ENCODE data around the gene SMIM13.

Gene SMIM13

GRCh38 chr6:11126876-11127275, 33.2 kb downstream of the SMIM13 start:
- Histone ChIP-seq H3K27me3 (ENCODE audit: low read depth, low read length) (no peaks in the 10 kb centered on the region), H3K4me1 (ENCODE audit: control insufficient read depth in 1 of 2, insufficient read depth in 2 of 2, low read length in 2 of 2) (peaks cover 0 to under 1% of the 10 kb centered on the region in 2 donors)

GRCh38 chr6:11128608-11129007, 35.0 kb downstream of the SMIM13 start:
- Histone ChIP-seq H3K36me3 (ENCODE audit: control insufficient read depth in 1 of 2, insufficient read depth in 2 of 2, low read length in 2 of 2) (no peaks in the 10 kb centered on the region), H3K4me3 (ENCODE audit: low read depth in 1 of 2, low read length in 2 of 2) (no peak overlapping the region), H3K4me1 (ENCODE audit: control insufficient read depth in 1 of 2, insufficient read depth in 2 of 2, low read length in 2 of 2) (no peaks in the 10 kb centered on the region), H3K27me3 (ENCODE audit: low read depth, low read length) (no peaks in the 10 kb centered on the region), H3K27ac (ENCODE audit: low read length) (no peak overlapping the region), H3K9me3 (ENCODE audit: control insufficient read depth in 1 of 2, low read length in 2 of 2) (no peaks in the 10 kb centered on the region)

More at GRCh38 chr6:11126876-11127275, 33.2 kb downstream of the SMIM13 start:
- Histone ChIP-seq H3K36me3 (ENCODE audit: control insufficient read depth in 1 of 2, insufficient read depth in 2 of 2, low read length in 2 of 2) (no peaks in the 10 kb centered on the region), H3K27ac (ENCODE audit: low read length) (no peak overlapping the region), H3K4me3 (ENCODE audit: low read depth in 1 of 2, low read length in 2 of 2) (no peak overlapping the region), H3K9me3 (ENCODE audit: control insufficient read depth in 1 of 2, low read length in 2 of 2) (no peaks in the 10 kb centered on the region)

DNA sequence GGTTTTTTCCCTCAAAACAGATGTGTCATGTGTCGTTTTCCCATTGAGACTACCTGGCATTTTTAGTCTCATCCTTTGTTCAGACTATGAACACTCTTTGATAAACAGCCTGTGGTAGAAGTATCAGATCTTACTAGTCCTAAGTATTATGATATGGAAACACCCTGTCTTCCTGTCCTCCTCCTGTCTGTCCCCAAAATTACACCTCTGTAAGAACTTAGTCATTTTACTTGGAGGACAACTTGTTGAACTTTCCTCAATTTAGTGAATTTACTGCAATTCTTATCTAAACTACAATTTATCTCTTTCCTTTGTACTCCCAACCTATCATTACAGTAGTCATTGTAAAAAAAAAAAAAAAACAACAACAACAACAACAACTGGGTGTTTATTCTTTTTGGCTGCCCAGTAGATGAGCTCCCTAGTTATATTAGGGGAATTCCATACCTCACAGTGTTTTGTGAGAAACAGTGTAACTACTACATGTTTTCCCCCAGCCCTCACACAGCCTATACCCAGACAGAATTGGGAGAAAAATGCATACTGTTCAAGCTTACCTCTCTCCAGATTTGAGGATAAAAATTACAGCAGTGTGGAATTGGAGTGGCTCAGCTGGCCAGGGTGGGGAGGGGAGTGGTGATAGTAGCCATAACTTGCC, 36.4 kb downstream of the SMIM13 start:
- H3K4me3 ChIP-seq (ENCODE audit: low read depth in 1 of 2, low read length in 2 of 2), result no peak overlapping the region
- no peaks in the 10 kb centered on the region for H3K9me3 ChIP-seq (ENCODE audit: control insufficient read depth in 1 of 2, low read length in 2 of 2)
- H3K4me1 ChIP-seq (ENCODE audit: control insufficient read depth in 1 of 2, insufficient read depth in 2 of 2, low read length in 2 of 2), result no peaks in the 10 kb centered on the region
- H3K36me3 ChIP-seq (ENCODE audit: control insufficient read depth in 1 of 2, insufficient read depth in 2 of 2, low read length in 2 of 2), result peaks cover 5% of the 10 kb centered on the region in 2 donors
- no peak overlapping the region for H3K27ac ChIP-seq (ENCODE audit: low read length)
- no peaks in the 10 kb centered on the region for H3K27me3 ChIP-seq (ENCODE audit: low read depth, low read length)

GRCh38 chr6:11130605-11131004, 37.0 kb downstream of the SMIM13 start:
- no peaks in the 10 kb centered on the region for H3K4me1 ChIP-seq (ENCODE audit: control insufficient read depth in 1 of 2, insufficient read depth in 2 of 2, low read length in 2 of 2)
- no peaks in the 10 kb centered on the region for H3K9me3 ChIP-seq (ENCODE audit: control insufficient read depth in 1 of 2, low read length in 2 of 2)
- H3K27me3 ChIP-seq (ENCODE audit: low read depth, low read length), result no peaks in the 10 kb centered on the region
- H3K36me3 ChIP-seq (ENCODE audit: control insufficient read depth in 1 of 2, insufficient read depth in 2 of 2, low read length in 2 of 2), result peaks cover 11% of the 10 kb centered on the region in 2 donors
- H3K4me3 ChIP-seq (ENCODE audit: low read depth in 1 of 2, low read length in 2 of 2), result no peak overlapping the region
- no peak overlapping the region for H3K27ac ChIP-seq (ENCODE audit: low read length)

DNA sequence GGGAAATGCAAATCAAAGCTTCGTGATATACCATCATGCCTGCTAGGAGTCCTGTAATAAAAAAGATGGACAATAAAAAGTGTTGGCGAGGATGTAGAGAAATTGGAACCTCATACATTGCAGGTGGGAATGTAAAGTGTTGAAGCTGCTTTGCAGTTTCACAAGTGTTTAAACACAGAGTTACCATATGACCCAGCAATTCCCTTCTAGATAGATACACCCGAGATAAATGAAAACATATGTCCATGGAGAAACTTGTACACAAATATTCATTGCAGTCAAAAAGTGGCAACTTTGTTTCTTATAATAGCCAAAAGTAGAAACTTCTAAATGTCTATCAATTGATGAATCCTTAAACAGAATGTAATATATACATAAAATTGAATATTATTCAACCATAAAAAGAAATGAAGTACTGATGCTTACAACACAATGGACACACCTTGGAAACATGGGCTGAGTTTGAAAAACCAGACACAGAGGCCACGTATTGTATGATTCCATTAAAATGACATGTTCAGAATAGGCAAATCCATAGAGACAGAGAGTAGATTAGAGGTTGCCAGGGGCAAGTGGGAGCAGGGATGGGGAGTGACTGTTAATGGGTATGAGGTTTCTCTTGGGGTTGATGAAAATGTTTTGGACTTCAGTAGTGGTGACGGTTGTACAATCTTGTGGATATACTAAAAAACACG, 38.7 kb downstream of the SMIM13 start:
- Histone ChIP-seq H3K36me3 (ENCODE audit: control insufficient read depth in 1 of 2, insufficient read depth in 2 of 2, low read length in 2 of 2) (peaks cover 14 to 16% of the 10 kb centered on the region in 2 donors), H3K27ac (ENCODE audit: low read length) (no peak overlapping the region), H3K9me3 (ENCODE audit: control insufficient read depth in 1 of 2, low read length in 2 of 2) (no peaks in the 10 kb centered on the region), H3K27me3 (ENCODE audit: low read depth, low read length) (no peaks in the 10 kb centered on the region), H3K4me3 (ENCODE audit: low read depth in 1 of 2, low read length in 2 of 2) (no peak overlapping the region), H3K4me1 (ENCODE audit: control insufficient read depth in 1 of 2, insufficient read depth in 2 of 2, low read length in 2 of 2) (no peaks in the 10 kb centered on the region)

DNA sequence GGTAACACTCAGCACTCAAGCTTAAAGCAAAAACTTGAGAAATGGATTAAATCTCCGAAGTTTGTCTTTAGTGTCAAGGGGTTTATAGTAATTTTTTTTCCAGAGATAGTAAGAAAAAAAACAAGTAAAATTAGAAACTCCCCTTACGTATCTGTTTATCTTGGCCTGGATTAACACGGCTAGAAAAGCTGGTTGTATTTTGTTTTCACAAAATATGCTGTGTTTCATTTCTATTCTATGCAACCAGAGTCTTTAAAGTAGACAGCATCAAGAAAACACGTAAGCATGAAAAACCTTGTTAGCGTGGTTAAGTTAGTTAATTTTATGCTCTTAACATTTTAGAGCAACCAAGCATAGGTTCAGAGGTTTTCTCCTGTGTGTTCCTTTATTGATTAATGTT, 39.6 kb downstream of the SMIM13 start:
- H3K9me3 ChIP-seq (ENCODE audit: control insufficient read depth in 1 of 2, low read length in 2 of 2), result no peaks in the 10 kb centered on the region
- no peak overlapping the region for H3K27ac ChIP-seq (ENCODE audit: low read length)
- no peaks in the 10 kb centered on the region for H3K4me1 ChIP-seq (ENCODE audit: control insufficient read depth in 1 of 2, insufficient read depth in 2 of 2, low read length in 2 of 2)
- no peaks in the 10 kb centered on the region for H3K27me3 ChIP-seq (ENCODE audit: low read depth, low read length)
- H3K4me3 ChIP-seq (ENCODE audit: low read depth in 1 of 2, low read length in 2 of 2), result no peak overlapping the region
- peaks cover 14 to 16% of the 10 kb centered on the region in 2 donors for H3K36me3 ChIP-seq (ENCODE audit: control insufficient read depth in 1 of 2, insufficient read depth in 2 of 2, low read length in 2 of 2)

DNA sequence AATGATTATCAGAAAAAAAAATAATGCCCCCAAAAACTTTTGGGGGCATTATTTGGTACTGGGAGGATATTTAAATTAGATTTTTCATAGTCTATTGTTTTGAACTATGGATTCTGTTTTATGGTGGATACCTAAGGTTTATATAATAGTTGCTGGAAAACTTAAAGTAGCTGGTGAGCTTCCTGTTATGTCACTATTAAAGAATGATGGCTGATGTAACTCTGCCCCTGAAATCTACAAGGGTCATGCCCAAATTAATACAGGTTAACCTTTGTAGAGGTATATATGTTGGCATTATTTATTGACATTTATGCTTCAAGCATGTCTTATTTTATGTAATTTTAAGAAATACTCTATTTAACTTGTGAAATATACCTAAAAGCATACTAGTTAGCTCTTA, 43.2 kb downstream of the SMIM13 start:
- no peaks in the 10 kb centered on the region for H3K9me3 ChIP-seq (ENCODE audit: control insufficient read depth in 1 of 2, low read length in 2 of 2)
- H3K27me3 ChIP-seq (ENCODE audit: low read depth, low read length), result no peaks in the 10 kb centered on the region
- H3K27ac ChIP-seq (ENCODE audit: low read length), result no peak overlapping the region
- H3K4me3 ChIP-seq (ENCODE audit: low read depth in 1 of 2, low read length in 2 of 2), result no peak overlapping the region
- peaks cover 14 to 16% of the 10 kb centered on the region in 2 donors for H3K36me3 ChIP-seq (ENCODE audit: control insufficient read depth in 1 of 2, insufficient read depth in 2 of 2, low read length in 2 of 2)
- no peaks in the 10 kb centered on the region for H3K4me1 ChIP-seq (ENCODE audit: control insufficient read depth in 1 of 2, insufficient read depth in 2 of 2, low read length in 2 of 2)

GRCh38 chr6:11139051-11139960, 45.7 kb downstream of the SMIM13 start:
- H3K27ac ChIP-seq (ENCODE audit: low read length), result no peak overlapping the region
- H3K36me3 ChIP-seq (ENCODE audit: control insufficient read depth in 1 of 2, insufficient read depth in 2 of 2, low read length in 2 of 2), result peaks cover 14 to 16% of the 10 kb centered on the region in 2 donors
- H3K27me3 ChIP-seq (ENCODE audit: low read depth, low read length), result no peaks in the 10 kb centered on the region
- no peak overlapping the region for H3K4me3 ChIP-seq (ENCODE audit: low read depth in 1 of 2, low read length in 2 of 2)
- no peaks in the 10 kb centered on the region for H3K9me3 ChIP-seq (ENCODE audit: control insufficient read depth in 1 of 2, low read length in 2 of 2)
- H3K4me1 ChIP-seq (ENCODE audit: control insufficient read depth in 1 of 2, insufficient read depth in 2 of 2, low read length in 2 of 2), result no peaks in the 10 kb centered on the region

- no peaks in the 10 kb centered on the region for H3K27me3 ChIP-seq (ENCODE audit: low read depth, low read length)
- peaks cover 9 to 10% of the 10 kb centered on the region in 2 donors for H3K36me3 ChIP-seq (ENCODE audit: control insufficient read depth in 1 of 2, insufficient read depth in 2 of 2, low read length in 2 of 2)
- no peaks in the 10 kb centered on the region for H3K4me1 ChIP-seq (ENCODE audit: control insufficient read depth in 1 of 2, insufficient read depth in 2 of 2, low read length in 2 of 2)
- H3K9me3 ChIP-seq (ENCODE audit: control insufficient read depth in 1 of 2, low read length in 2 of 2), result no peaks in the 10 kb centered on the region
- no peak overlapping the region for H3K27ac ChIP-seq (ENCODE audit: low read length)
- no peak overlapping the region for H3K4me3 ChIP-seq (ENCODE audit: low read depth in 1 of 2, low read length in 2 of 2)
Measured at GRCh38 chr6:11140056-11140455, 46.4 kb downstream of the SMIM13 start.

- Histone ChIP-seq H3K9me3 (ENCODE audit: control insufficient read depth in 1 of 2, low read length in 2 of 2) (no peaks in the 10 kb centered on the region), H3K27me3 (ENCODE audit: low read depth, low read length) (no peaks in the 10 kb centered on the region), H3K4me3 (ENCODE audit: low read depth in 1 of 2, low read length in 2 of 2) (no peak overlapping the region), H3K27ac (ENCODE audit: low read length) (no peak overlapping the region), H3K36me3 (ENCODE audit: control insufficient read depth in 1 of 2, insufficient read depth in 2 of 2, low read length in 2 of 2) (no peaks in the 10 kb centered on the region), H3K4me1 (ENCODE audit: control insufficient read depth in 1 of 2, insufficient read depth in 2 of 2, low read length in 2 of 2) (no peaks in the 10 kb centered on the region)
Measured at GRCh38 chr6:11141295-11141694, 47.7 kb downstream of the SMIM13 start.

DNA sequence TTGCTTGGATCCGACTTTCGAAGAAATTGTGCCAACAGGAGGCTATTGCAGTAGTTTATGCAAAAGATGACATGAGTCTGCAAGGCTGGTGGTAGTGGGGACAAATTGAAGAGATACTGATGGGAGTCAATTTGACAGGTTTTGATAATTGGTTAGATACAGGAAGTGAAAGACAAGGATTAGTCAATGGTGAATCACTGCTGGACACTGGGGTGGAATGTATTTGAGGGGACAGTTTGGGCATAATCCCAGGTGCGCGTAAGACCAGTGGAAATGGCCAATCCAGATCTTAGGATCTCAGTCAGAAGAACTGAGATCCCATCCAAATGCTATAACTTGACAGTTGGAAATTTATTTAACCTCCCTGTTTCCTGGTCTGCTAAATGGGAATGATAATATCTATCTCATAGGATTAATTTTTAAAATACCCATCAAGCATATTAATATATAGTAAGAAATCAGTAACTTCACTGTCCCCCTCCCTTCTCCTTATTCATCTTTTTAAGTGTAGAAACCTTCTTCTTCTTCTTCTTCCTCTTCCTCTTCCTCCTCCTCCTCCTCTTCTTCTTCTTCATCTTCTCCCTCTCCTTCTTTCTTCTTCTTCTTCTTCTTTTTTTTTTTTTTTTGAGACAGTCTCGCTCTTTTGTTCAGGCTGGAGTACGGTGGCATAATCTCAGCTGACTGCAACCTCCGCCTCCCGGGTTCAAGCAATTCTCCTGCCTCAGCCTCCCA, 48.8 kb downstream of the SMIM13 start:
- H3K27me3 ChIP-seq (ENCODE audit: low read depth, low read length), result no peaks in the 10 kb centered on the region
- no peak overlapping the region for H3K27ac ChIP-seq (ENCODE audit: low read length)
- H3K4me1 ChIP-seq (ENCODE audit: control insufficient read depth in 1 of 2, insufficient read depth in 2 of 2, low read length in 2 of 2), result no peaks in the 10 kb centered on the region
- no peaks in the 10 kb centered on the region for H3K36me3 ChIP-seq (ENCODE audit: control insufficient read depth in 1 of 2, insufficient read depth in 2 of 2, low read length in 2 of 2)
- H3K4me3 ChIP-seq (ENCODE audit: low read depth in 1 of 2, low read length in 2 of 2), result no peak overlapping the region
- no peaks in the 10 kb centered on the region for H3K9me3 ChIP-seq (ENCODE audit: control insufficient read depth in 1 of 2, low read length in 2 of 2)
